HG03460 (cell line): ENCODE data around the gene DAB2IP.
"Not testable (repeated sequence)": the region's sequence is repeated elsewhere in the genome, so short reads cannot be mapped to it uniquely, and the experiment has no call there.

Experiments used
- ATAC-seq: cut with Tn5 transposase; IDR thresholded peaks from one replicate; pipeline ENCODE4 v1.9.1; 2021; ENCODE audit not compliant: unreplicated experiment

The DAB2IP gene

GRCh38 chr9:121721770-121722169 lies 70.3 kb downstream of the DAB2IP start:
- ATAC-seq, result no peak

- no peak for ATAC-seq
Observed at GRCh38 chr9:121725008-121725775, 73.8 kb downstream of the DAB2IP start.

GRCh38 chr9:121727295-121728020 lies 76.0 kb downstream of the DAB2IP start:
- ATAC-seq, result no peak

- ATAC-seq, result no peak
Observed at GRCh38 chr9:121728916-121729315, 77.5 kb downstream of the DAB2IP start.

- no peak for ATAC-seq
Observed at GRCh38 chr9:121729769-121730562, 78.5 kb downstream of the DAB2IP start.

- ATAC-seq, result no peak
Observed at GRCh38 chr9:121731090-121731489, 79.7 kb downstream of the DAB2IP start.

GRCh38 chr9:121731919-121732318 lies 80.5 kb downstream of the DAB2IP start:
- ATAC-seq, result no peak

GRCh38 chr9:121732389-121732788 lies 81.0 kb downstream of the DAB2IP start:
- ATAC-seq, result no peak

- ATAC-seq, result no peak
Observed at GRCh38 chr9:121732886-121733285, 81.5 kb downstream of the DAB2IP start.

GRCh38 chr9:121734465-121734864 lies 83.0 kb downstream of the DAB2IP start:
- no peak for ATAC-seq

GRCh38 chr9:121735065-121735792 lies 83.8 kb downstream of the DAB2IP start:
- ATAC-seq, result no peak

- ATAC-seq, result no peak
Observed at GRCh38 chr9:121735793-121736770, 84.6 kb downstream of the DAB2IP start.

- no peak for ATAC-seq
Observed at GRCh38 chr9:121736934-121737462, 85.6 kb downstream of the DAB2IP start.

GRCh38 chr9:121737481-121737931 lies 86.1 kb downstream of the DAB2IP start:
- ATAC-seq, result no peak

- ATAC-seq, result no peak
Observed at GRCh38 chr9:121738411-121738810, 87.0 kb downstream of the DAB2IP start.

GRCh38 chr9:121738968-121739367 lies 87.5 kb downstream of the DAB2IP start:
- ATAC-seq, result no peak

- no peak for ATAC-seq
Observed at GRCh38 chr9:121739971-121740370, 88.5 kb downstream of the DAB2IP start.

GRCh38 chr9:121741228-121741918 lies 89.9 kb downstream of the DAB2IP start:
- no peak for ATAC-seq

- ATAC-seq, result not testable (repeated sequence)
Observed at GRCh38 chr9:121741919-121742283, 90.5 kb downstream of the DAB2IP start.
